CD4-positive, alpha-beta T cell treated with Interleukin-4 for 1 hour (primary cell): Measurements from ENCODE around the gene PACSIN2.
"Not testable (repeated sequence)": the region's sequence is repeated elsewhere in the genome, so short reads cannot be mapped to it uniquely, and the experiment has no call there.

Experiments used
- DNase-seq, 2 donors: peaks; one replicate each; pipeline ENCODE4 v3.0.0-alpha.2; 2020 to 2022

The PACSIN2 gene

GRCh38 chr22:42962295-42963230, 52.4 kb downstream of the PACSIN2 start:
- DNase-seq, result peak in 1 of 2 donors; percentile 23

GRCh38 chr22:42961810-42962209, 53.1 kb downstream of the PACSIN2 start:
- DNase-seq, result peak; percentile 20 to 36

- DNase-seq, result not testable (repeated sequence)
Measured at GRCh38 chr22:42961400-42961690, 53.6 kb downstream of the PACSIN2 start.

GRCh38 chr22:42960531-42961399, 54.2 kb downstream of the PACSIN2 start:
- DNase-seq, result no peak

GRCh38 chr22:42959576-42960509, 55.1 kb downstream of the PACSIN2 start:
- no peak for DNase-seq

- no peak for DNase-seq
Measured at GRCh38 chr22:42958937-42959336, 56.0 kb downstream of the PACSIN2 start.

GRCh38 chr22:42957958-42958357, 57.0 kb downstream of the PACSIN2 start:
- no peak for DNase-seq

- no peak for DNase-seq
Measured at GRCh38 chr22:42957544-42957943, 57.4 kb downstream of the PACSIN2 start.

GRCh38 chr22:42955848-42956247, 59.1 kb downstream of the PACSIN2 start:
- DNase-seq, result no peak

GRCh38 chr22:42955087-42955635, 59.8 kb downstream of the PACSIN2 start:
- DNase-seq, result no peak

- not testable (repeated sequence) for DNase-seq
Measured at GRCh38 chr22:42953751-42954150, 61.2 kb downstream of the PACSIN2 start.

- no peak for DNase-seq
Measured at GRCh38 chr22:42951093-42951710, 63.7 kb downstream of the PACSIN2 start.

- DNase-seq, result no peak
Measured at GRCh38 chr22:42950281-42950680, 64.7 kb downstream of the PACSIN2 start.

GRCh38 chr22:42949159-42949558, 65.8 kb downstream of the PACSIN2 start:
- DNase-seq, result no peak

- no peak for DNase-seq
Measured at GRCh38 chr22:42948294-42948693, 66.7 kb downstream of the PACSIN2 start.

- no peak for DNase-seq
Measured at GRCh38 chr22:42947211-42947990, 67.5 kb downstream of the PACSIN2 start.

- no peak for DNase-seq
Measured at GRCh38 chr22:42946546-42947198, 68.3 kb downstream of the PACSIN2 start.

GRCh38 chr22:42945736-42946135, 69.2 kb downstream of the PACSIN2 start:
- DNase-seq, result no peak

GRCh38 chr22:42945027-42945426, 69.9 kb downstream of the PACSIN2 start:
- no peak for DNase-seq

GRCh38 chr22:42944409-42944808, 70.5 kb downstream of the PACSIN2 start:
- no peak for DNase-seq

GRCh38 chr22:42943981-42944380, 71.0 kb downstream of the PACSIN2 start:
- no peak for DNase-seq
